Activated T-cell treated with anti-CD3 and anti-CD28 coated beads, Interleukin-2, amount 50 U/mL, for 72 hours (primary cell): ENCODE measurements around the gene RNPS1. TPM values are rescaled to one million over a fixed set of nuclear protein-coding genes. Genes with fewer than 3 reads are reported as not detected.

ENCODE experiments used
- ATAC-seq, 2 donors: fragments of 150-1000 bp; cut with Tn5 transposase; replicated peaks in 1 of 2; 2 replicates each; pipeline ENCODE4 v1.10.0; 2021; ENCODE audit warnings: moderate library complexity in 2 of 2, mild to moderate bottlenecking in 1 of 2
- DNase-seq, 2 donors: peaks; one replicate each; pipeline ENCODE4 v3.0.0; 2021 to 2022; ENCODE audit warnings: mixed read lengths in 1 of 2
- H3K27ac Mint-ChIP-seq: one replicate; pipeline ENCODE4 v1.8.0; 2022; ENCODE audit warnings: mild to moderate bottlenecking, moderate library complexity, mixed read lengths
- H3K27me3 Mint-ChIP-seq: one replicate; pipeline ENCODE4 v1.8.0; 2022; ENCODE audit warnings: low read depth, mixed read lengths
- H3K36me3 Mint-ChIP-seq, 2 donors: one replicate each; pipeline ENCODE4 v1.8.0; 2022; ENCODE audit warnings: mixed read lengths in 2 of 2, mild to moderate bottlenecking in 1 of 2; ENCODE audit not compliant: insufficient read depth in 2 of 2
- H3K4me1 Mint-ChIP-seq: one replicate; pipeline ENCODE4 v1.8.0; 2022; ENCODE audit warnings: low read depth, mixed read lengths
- H3K4me3 Mint-ChIP-seq, 2 donors: one replicate each; pipeline ENCODE4 v1.8.0; 2022; ENCODE audit warnings: mild to moderate bottlenecking in 2 of 2, mixed read lengths in 2 of 2, moderate library complexity in 2 of 2
- H3K9me3 Mint-ChIP-seq, 2 donors: one replicate each; pipeline ENCODE4 v1.8.0; 2022; ENCODE audit warnings: mixed read lengths in 2 of 2
- total RNA-seq, 2 donors: library from RNA; stranded (reverse); gene quantifications; one replicate each; pipeline ENCODE4 v1.2.3, GENCODE V29; 2022

RNPS1 gene
- total RNA-seq, 2 donors from 2014 or later = 336 to 361 TPM

- ATAC-seq (no peak), DNase-seq (no peak)
- no peak overlapping the region for H3K4me3 Mint-ChIP-seq
- no peaks in the 10 kb centered on the region for H3K27me3 Mint-ChIP-seq
- H3K27ac Mint-ChIP-seq = no peak overlapping the region
- H3K36me3 Mint-ChIP-seq = no peaks in the 10 kb centered on the region
- no peaks in the 10 kb centered on the region for H3K9me3 Mint-ChIP-seq
- no peaks in the 10 kb centered on the region for H3K4me1 Mint-ChIP-seq
These were observed 20.8 kb upstream of the RNPS1 start for GRCh38 chr16:2288726-2289125.

- H3K4me3 Mint-ChIP-seq = no peak overlapping the region
- H3K9me3 Mint-ChIP-seq = no peaks in the 10 kb centered on the region
- no peak for DNase-seq
- H3K27ac Mint-ChIP-seq = no peak overlapping the region
- ATAC-seq = no peak
- no peaks in the 10 kb centered on the region for H3K4me1 Mint-ChIP-seq
- H3K36me3 Mint-ChIP-seq = no peaks in the 10 kb centered on the region
- no peaks in the 10 kb centered on the region for H3K27me3 Mint-ChIP-seq
These were observed 20.1 kb upstream of the RNPS1 start for GRCh38 chr16:2287916-2288547.

GRCh38 chr16:2286550-2286949, 18.6 kb upstream of the RNPS1 start:
- Mint-ChIP-seq H3K9me3 (no peaks in the 10 kb centered on the region), H3K27me3 (no peaks in the 10 kb centered on the region), H3K36me3 (no peaks in the 10 kb centered on the region), H3K27ac (no peak overlapping the region), H3K4me3 (no peak overlapping the region), H3K4me1 (no peaks in the 10 kb centered on the region)
- DNase-seq (no peak), ATAC-seq (no peak)

- DNase-seq (no peak), ATAC-seq (no peak)
- Mint-ChIP-seq H3K27ac (no peak overlapping the region), H3K4me1 (no peaks in the 10 kb centered on the region), H3K9me3 (no peaks in the 10 kb centered on the region), H3K27me3 (no peaks in the 10 kb centered on the region), H3K36me3 (no peaks in the 10 kb centered on the region), H3K4me3 (no peak overlapping the region)
These were observed 17.8 kb upstream of the RNPS1 start for GRCh38 chr16:2285731-2286191.

GRCh38 chr16:2284797-2285576, 17.1 kb upstream of the RNPS1 start:
- ATAC-seq (no peak), DNase-seq (no peak)
- H3K27ac Mint-ChIP-seq = no peak overlapping the region
- H3K4me1 Mint-ChIP-seq = no peaks in the 10 kb centered on the region
- no peaks in the 10 kb centered on the region for H3K27me3 Mint-ChIP-seq
- H3K36me3 Mint-ChIP-seq = no peaks in the 10 kb centered on the region
- no peak overlapping the region for H3K4me3 Mint-ChIP-seq
- no peaks in the 10 kb centered on the region for H3K9me3 Mint-ChIP-seq

GRCh38 chr16:2284001-2284770, 16.3 kb upstream of the RNPS1 start:
- Mint-ChIP-seq H3K4me1 (no peaks in the 10 kb centered on the region), H3K27me3 (no peaks in the 10 kb centered on the region), H3K4me3 (no peak overlapping the region), H3K27ac (no peak overlapping the region), H3K36me3 (no peaks in the 10 kb centered on the region), H3K9me3 (no peaks in the 10 kb centered on the region)
- ATAC-seq (no peak), DNase-seq (no peak)

GRCh38 chr16:2282866-2283555, 15.1 kb upstream of the RNPS1 start:
- H3K4me1 Mint-ChIP-seq = no peaks in the 10 kb centered on the region
- no peaks in the 10 kb centered on the region for H3K9me3 Mint-ChIP-seq
- ATAC-seq (no peak), DNase-seq (no peak)
- no peaks in the 10 kb centered on the region for H3K36me3 Mint-ChIP-seq
- H3K27me3 Mint-ChIP-seq = no peaks in the 10 kb centered on the region
- no peak overlapping the region for H3K4me3 Mint-ChIP-seq
- no peak overlapping the region for H3K27ac Mint-ChIP-seq

GRCh38 chr16:2282262-2282661, 14.3 kb upstream of the RNPS1 start:
- DNase-seq = no peak
- Mint-ChIP-seq H3K36me3 (no peaks in the 10 kb centered on the region), H3K9me3 (no peaks in the 10 kb centered on the region), H3K4me1 (no peaks in the 10 kb centered on the region), H3K27me3 (no peaks in the 10 kb centered on the region), H3K27ac (no peak overlapping the region), H3K4me3 (no peak overlapping the region)
- ATAC-seq = no peak

- Mint-ChIP-seq H3K4me1 (no peaks in the 10 kb centered on the region), H3K4me3 (no peak overlapping the region), H3K27me3 (no peaks in the 10 kb centered on the region), H3K36me3 (no peaks in the 10 kb centered on the region), H3K27ac (no peak overlapping the region), H3K9me3 (no peaks in the 10 kb centered on the region)
- DNase-seq (no peak), ATAC-seq (no peak)
These were observed 13.1 kb upstream of the RNPS1 start for GRCh38 chr16:2280981-2281542.

GRCh38 chr16:2280461-2280860, 12.5 kb upstream of the RNPS1 start:
- Mint-ChIP-seq H3K27me3 (no peaks in the 10 kb centered on the region), H3K27ac (no peak overlapping the region), H3K9me3 (no peaks in the 10 kb centered on the region), H3K4me1 (no peaks in the 10 kb centered on the region), H3K4me3 (no peak overlapping the region), H3K36me3 (no peaks in the 10 kb centered on the region)
- ATAC-seq (no peak), DNase-seq (no peak)

GRCh38 chr16:2278956-2279800, 11.3 kb upstream of the RNPS1 start:
- no peak for DNase-seq
- no peak overlapping the region for H3K27ac Mint-ChIP-seq
- H3K9me3 Mint-ChIP-seq = no peaks in the 10 kb centered on the region
- no peaks in the 10 kb centered on the region for H3K27me3 Mint-ChIP-seq
- H3K36me3 Mint-ChIP-seq = no peaks in the 10 kb centered on the region
- no peak overlapping the region for H3K4me3 Mint-ChIP-seq
- ATAC-seq = no peak
- H3K4me1 Mint-ChIP-seq = no peaks in the 10 kb centered on the region

GRCh38 chr16:2278272-2278608, 10.3 kb upstream of the RNPS1 start:
- no peak overlapping the region for H3K27ac Mint-ChIP-seq
- H3K27me3 Mint-ChIP-seq = no peaks in the 10 kb centered on the region
- DNase-seq = no peak
- H3K4me3 Mint-ChIP-seq = no peak overlapping the region
- H3K9me3 Mint-ChIP-seq = no peaks in the 10 kb centered on the region
- H3K4me1 Mint-ChIP-seq = no peaks in the 10 kb centered on the region
- H3K36me3 Mint-ChIP-seq = no peaks in the 10 kb centered on the region
- ATAC-seq = no peak
